H1 (cell line): ENCODE measurements around the gene GUCY1B1.

Experiments used
- CTCF ChIP-seq, 3 experiments: IDR thresholded peaks; 1 replicate in 2 of 3; 2 replicates in 1 of 3; pipeline versions ENCODE4 v1.5.1 to v1.6.1; 2011; ENCODE audit warnings: low read length in 3 of 3, mild to moderate bottlenecking in 3 of 3, inconsistent platforms in 2 of 3, low read depth in 1 of 3, moderate library complexity in 1 of 3; ENCODE audit not compliant: insufficient read depth in 1 of 3; ENCODE audit errors: control extremely low read depth in 1 of 3
- JUND ChIP-seq: IDR thresholded peaks from 2 replicates; pipeline ENCODE4 v1.6.1; 2011; ENCODE audit warnings: mild to moderate bottlenecking, improper control_type of control experiment, low read length
- SIN3A ChIP-seq, 2 experiments: IDR thresholded peaks in 1 of 2; conservative IDR thresholded peaks in 1 of 2; 2 replicates each; pipeline ENCODE4 v1.6.1; 2011 to 2012; ENCODE audit warnings: low read length in 2 of 2, improper control_type of control experiment in 1 of 2, low read depth in 1 of 2, mild to moderate bottlenecking in 1 of 2
- TBP ChIP-seq: IDR thresholded peaks from 2 replicates; pipeline ENCODE4 v1.6.1; 2011; ENCODE audit warnings: low read depth, low read length, improper control_type of control experiment
- ZNF274 ChIP-seq: IDR thresholded peaks from 2 replicates; pipeline ENCODE4 v1.7.0; 2012; ENCODE audit warnings: low read length, borderline replicate concordance; ENCODE audit errors: extremely low read depth

- TF ChIP-seq TBP (no peak), SIN3A (conservative IDR thresholded peaks at IDR 0.05 in 1 of 2, IDR thresholded peaks at IDR 0.05 in 1 of 2; ENCODE audit: low read depth in 1 of 2, low read length in 2 of 2) (no peak), CTCF (IDR thresholded peaks at IDR 0.05; ENCODE audit: control extremely low read depth in 1 of 3, insufficient read depth in 1 of 3, low read depth in 1 of 3, low read length in 3 of 3) (no peak), JUND (no peak), ZNF274 (no peak)
Observed at GRCh38 chr4:155822572-155822971, 63.8 kb downstream of the GUCY1B1 start.
